ENCODE results near the gene HPDL.

The HPDL gene

DNA sequence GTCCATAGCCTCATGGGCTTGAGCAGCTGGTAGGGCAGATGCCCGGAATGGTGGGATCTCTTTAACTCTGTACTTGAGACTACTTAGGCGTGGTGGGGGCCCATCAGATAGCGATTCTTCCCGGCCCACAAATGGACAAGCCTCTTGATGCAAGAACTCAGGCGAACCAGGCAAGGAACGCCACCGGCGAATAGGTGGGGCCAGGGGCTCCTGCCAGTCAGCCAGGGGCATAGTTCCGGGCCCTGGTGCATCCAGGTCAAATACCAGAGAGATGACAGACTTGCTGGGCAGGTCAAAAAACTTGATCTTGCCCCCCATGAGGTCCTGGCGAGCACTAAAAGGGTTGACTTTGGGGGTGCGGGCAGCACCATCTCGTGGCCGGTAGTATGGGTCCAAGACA lies 18.3 kb downstream of the HPDL start:
- no peak for DNase-seq (ENCODE audit: low read depth)
- H3K4me3 ChIP-seq (replicated peaks; ENCODE audit: low read depth, low read length) = no peak overlapping the region
- TF ChIP-seq, protein P1, sequence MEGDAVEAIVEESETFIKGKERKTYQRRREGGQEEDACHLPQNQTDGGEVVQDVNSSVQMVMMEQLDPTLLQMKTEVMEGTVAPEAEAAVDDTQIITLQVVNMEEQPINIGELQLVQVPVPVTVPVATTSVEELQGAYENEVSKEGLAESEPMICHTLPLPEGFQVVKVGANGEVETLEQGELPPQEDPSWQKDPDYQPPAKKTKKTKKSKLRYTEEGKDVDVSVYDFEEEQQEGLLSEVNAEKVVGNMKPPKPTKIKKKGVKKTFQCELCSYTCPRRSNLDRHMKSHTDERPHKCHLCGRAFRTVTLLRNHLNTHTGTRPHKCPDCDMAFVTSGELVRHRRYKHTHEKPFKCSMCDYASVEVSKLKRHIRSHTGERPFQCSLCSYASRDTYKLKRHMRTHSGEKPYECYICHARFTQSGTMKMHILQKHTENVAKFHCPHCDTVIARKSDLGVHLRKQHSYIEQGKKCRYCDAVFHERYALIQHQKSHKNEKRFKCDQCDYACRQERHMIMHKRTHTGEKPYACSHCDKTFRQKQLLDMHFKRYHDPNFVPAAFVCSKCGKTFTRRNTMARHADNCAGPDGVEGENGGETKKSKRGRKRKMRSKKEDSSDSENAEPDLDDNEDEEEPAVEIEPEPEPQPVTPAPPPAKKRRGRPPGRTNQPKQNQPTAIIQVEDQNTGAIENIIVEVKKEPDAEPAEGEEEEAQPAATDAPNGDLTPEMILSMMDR (IDR thresholded peaks at IDR 0.05; ENCODE audit: low read length, missing control alignments) = no peak

DNA sequence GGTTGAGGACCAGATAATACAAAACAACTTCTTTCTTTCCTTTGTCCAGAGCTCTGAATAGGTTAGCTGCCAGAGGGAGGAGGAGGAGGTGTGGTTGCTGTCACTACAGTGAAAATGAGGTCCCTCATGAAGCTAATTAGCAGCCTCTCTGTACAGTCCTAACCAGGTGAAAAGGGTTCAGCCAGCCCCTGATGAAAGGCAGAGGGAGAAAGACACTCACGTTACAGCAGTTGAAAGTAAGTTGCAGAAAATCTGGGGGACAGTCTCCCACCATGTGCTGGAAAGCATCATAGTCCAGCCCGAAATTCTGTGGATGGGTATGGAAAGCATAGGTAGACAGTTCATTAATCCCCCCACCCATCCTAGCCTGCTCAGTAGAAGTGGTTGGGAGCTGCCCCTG lies 19.8 kb downstream of the HPDL start:
- TF ChIP-seq, protein P1 (IDR thresholded peaks at IDR 0.05; ENCODE audit: low read length, missing control alignments) = no peak
- H3K4me3 ChIP-seq (replicated peaks; ENCODE audit: low read depth, low read length) = no peak overlapping the region
- DNase-seq (ENCODE audit: low read depth) = no peak

DNA sequence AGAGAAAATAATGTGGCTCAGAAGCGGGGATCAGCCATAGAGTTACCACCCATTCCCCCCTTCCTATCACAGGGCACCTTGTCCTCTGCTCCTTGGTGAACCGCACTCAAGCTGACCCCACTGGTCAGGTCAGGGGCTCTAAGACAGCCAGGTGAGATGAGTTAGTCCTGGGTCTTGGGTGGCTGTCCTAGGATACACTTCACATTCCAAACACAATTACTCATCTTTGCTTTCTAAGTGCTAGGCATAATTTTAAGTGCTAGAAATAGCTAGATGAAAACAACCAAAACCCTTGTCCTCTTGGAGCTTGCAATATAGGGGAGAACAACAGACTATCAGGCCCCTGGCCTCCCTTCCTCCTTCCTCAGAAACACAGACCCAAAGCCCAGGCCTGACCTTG lies 21.3 kb downstream of the HPDL start:
- peak; percentile 30 for DNase-seq (ENCODE audit: low read depth)
- no peak overlapping the region for H3K4me3 ChIP-seq (replicated peaks; ENCODE audit: low read depth, low read length)
- TF ChIP-seq, protein P1 (IDR thresholded peaks at IDR 0.05; ENCODE audit: low read length, missing control alignments) = no peak

DNA sequence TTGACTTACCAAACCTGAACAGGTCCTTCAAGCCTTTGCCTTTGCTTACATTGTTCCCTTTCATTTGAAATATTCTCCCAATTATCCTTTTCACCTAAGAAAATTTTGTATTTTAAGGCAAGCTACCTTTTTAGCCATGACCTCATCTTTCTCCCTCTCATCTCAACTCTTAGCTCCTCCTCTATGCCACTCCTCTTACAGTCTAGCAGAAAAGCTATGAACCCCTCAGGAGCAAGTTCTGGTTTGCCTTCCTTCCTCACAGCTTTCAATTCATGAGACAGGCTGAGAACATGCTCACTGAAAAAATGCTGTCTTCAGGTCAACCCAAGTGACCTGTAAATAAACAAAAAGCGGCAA lies 21.9 kb downstream of the HPDL start:
- TF ChIP-seq, protein P1 (IDR thresholded peaks at IDR 0.05; ENCODE audit: low read length, missing control alignments) = no peak
- no peak overlapping the region for H3K4me3 ChIP-seq (replicated peaks; ENCODE audit: low read depth, low read length)
- DNase-seq (ENCODE audit: low read depth) = peak; percentile 2

DNA sequence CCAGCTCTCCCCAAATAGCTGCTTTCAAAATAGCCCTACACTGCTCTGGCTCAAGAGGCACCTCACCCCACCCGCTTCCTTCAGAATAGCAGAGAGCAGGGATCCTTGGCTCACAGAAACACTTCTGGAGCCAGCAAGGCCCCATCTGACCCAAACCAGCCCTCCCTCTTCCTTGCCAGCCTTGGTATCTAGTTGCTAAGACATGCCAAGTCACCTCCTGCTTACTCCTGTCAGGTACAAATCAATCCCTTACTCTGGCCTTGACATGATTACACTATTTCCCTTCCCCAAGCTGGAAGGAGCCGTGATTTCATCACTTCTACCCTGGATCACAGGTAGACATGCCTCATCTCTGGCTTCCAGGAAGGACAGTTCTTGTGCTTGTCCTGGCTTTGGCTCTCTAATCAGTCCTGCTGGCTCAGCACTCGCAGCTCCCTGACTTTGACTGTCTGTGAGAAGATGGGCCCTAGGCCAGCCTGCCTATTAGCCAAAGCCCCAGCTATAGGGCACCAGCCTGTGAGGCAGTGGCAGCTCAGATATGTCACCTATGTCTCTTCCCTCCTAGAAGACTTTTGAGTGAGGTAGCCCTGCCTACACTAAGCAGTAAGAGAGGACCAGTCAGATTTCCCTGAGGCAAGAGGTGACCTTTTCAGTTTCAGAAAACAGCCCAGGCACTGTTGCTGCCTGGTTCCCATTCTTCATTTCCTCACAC lies 22.4 kb downstream of the HPDL start:
- TF ChIP-seq, protein P1 (IDR thresholded peaks at IDR 0.05; ENCODE audit: low read length, missing control alignments) = no peak
- DNase-seq (ENCODE audit: low read depth) = no peak
- H3K4me3 ChIP-seq (replicated peaks; ENCODE audit: low read depth, low read length) = no peak overlapping the region

DNA sequence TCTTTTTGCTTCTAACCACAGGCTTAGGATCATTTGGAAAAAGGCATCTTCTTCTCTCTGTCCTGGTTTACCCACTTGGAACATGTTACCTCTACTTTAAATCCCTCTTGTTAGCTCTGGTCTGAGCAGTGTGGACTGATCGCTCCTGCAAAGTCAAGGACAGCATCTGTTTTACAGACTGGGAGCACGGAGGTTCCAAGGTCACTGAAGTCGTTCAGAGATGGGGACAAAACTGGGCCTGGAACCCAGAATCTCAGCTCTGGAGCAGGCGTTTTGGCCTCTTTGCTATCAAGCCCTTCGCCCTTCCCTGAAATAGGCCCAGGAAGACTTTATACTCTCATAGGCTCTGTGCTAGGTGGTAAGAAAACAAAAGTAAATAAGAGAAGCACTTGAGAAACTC lies 24.8 kb downstream of the HPDL start:
- H3K4me3 ChIP-seq (replicated peaks; ENCODE audit: low read depth, low read length) = no peak overlapping the region
- no peak for DNase-seq (ENCODE audit: low read depth)
- TF ChIP-seq, protein P1 (IDR thresholded peaks at IDR 0.05; ENCODE audit: low read length, missing control alignments) = no peak

DNA sequence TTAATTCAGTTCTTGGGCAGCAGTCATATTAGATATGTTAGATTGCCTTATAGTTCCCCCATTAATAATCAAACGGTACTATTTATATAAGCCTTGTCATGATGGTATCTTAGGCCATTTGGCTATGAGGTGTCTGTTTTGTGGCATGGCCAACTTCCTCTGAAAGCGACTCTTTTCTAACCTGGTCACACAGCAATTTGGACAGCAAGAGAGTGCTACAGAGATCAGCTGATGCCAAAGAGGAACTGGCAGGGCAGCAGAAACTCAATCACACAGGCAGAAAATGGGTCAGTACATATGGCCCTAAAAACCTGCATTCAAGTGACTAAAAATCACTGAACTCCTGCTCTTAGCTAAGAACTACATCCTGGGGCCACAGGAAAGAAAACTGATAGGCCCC lies 27.0 kb downstream of the HPDL start:
- TF ChIP-seq, protein P1 (IDR thresholded peaks at IDR 0.05; ENCODE audit: low read length, missing control alignments) = no peak
- no peak for DNase-seq (ENCODE audit: low read depth)
- H3K4me3 ChIP-seq (replicated peaks; ENCODE audit: low read depth, low read length) = no peak overlapping the region
